ENCODE results near the gene ZNF587. TPM values are rescaled to one million over a fixed set of nuclear protein-coding genes. Genes with fewer than 3 reads are reported as not detected.

Gene ZNF587
- total and polyA plus RNA-seq, 2 donors from 2014 or later: 3.7 to 37.3 TPM

- TF ChIP-seq CTCF (IDR thresholded peaks at IDR 0.05; ENCODE audit: borderline replicate concordance, extremely low read depth, insufficient read depth): no peak
- H3K4me3 ChIP-seq (ENCODE audit: low read length in 3 of 3): peak within 1 kb of the TSS; percentile 75 to 98 (median 94)
- H3K9ac ChIP-seq (ENCODE audit: low read length in 3 of 3): peak within 1 kb of the TSS; percentile 57 to 96 (median 90)
- H3K27me3 ChIP-seq (ENCODE audit: control insufficient read depth, insufficient read depth, low read length): no peaks in the 10 kb centered on the region
- H3K27ac ChIP-seq (ENCODE audit: low read depth in 2 of 2, low read length in 2 of 2): peak within 1 kb of the TSS; percentile 83 to 87
- no peaks in the 10 kb centered on the region for H3K9me3 ChIP-seq (ENCODE audit: control insufficient read depth in 2 of 3, insufficient read depth in 1 of 3, low read length in 3 of 3)
- peaks cover 0 to 6% (median 2%) of the 10 kb centered on the region in 3 donors for H3K36me3 ChIP-seq (ENCODE audit: control insufficient read depth in 2 of 3, insufficient read depth in 3 of 3, low read length in 3 of 3)
- peak; percentile 90 to 98 (median 95) for DNase-seq
- H3K4me1 ChIP-seq (ENCODE audit: control insufficient read depth in 2 of 3, insufficient read depth in 2 of 3, low read depth in 1 of 3, low read length in 3 of 3): peaks cover 0 to 14% (median 9%) of the 10 kb centered on the region in 3 donors
- no peak for FAIRE-seq
- intact Hi-C loops (cut with DNase I): no loop called here
Observed at GRCh38 chr19:57814505-57815246, 35.0 kb upstream of the ZNF587 start, which contains the start of gene ZNF552. Gene ZNF552, minus strand, starts transcription at chr19:57814913. Its CDS starts 170 bp downstream, at chr19:57814743.

DNA sequence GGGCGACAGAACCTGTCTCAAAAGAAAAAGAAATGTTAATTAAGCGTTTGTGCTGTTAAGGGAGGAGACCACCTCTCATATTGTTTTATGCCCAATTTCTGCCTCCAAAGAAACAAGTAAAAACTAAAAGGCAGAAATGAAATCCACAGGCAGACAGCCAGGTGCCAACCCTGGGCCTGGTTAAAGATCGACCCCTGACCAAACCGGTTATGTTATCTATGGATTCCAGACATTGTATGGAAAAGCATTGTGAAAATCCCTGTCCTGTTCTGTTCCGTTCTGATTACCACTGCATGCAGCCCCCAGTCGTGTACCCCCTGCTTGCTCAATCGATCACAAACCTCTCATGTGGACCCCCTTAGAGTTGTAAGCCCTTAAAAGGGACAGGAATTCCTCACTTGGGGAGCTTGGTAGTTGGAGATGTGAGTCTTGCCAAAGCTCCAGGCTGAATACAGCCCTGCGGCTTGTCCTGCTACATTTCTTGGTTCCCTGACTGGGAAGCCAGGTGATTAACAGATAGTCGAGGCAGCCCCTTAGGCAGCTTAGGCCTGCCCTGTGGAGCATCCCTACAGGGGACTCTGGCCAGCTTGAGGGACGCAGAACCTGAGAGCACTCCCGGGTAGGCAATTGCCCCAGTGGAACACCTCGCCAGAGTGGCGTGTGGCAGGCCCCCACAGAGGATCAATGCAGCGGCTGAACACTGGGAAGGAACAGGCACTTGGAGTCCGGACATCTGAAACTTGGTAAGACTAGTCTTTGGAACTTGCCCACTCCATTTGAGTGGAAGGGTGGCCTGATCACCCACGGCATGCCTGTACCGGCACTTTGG lies 34.2 kb upstream of the ZNF587 start:
- no peaks in the 10 kb centered on the region for H3K9me3 ChIP-seq (ENCODE audit: control insufficient read depth in 2 of 3, insufficient read depth in 1 of 3, low read length in 3 of 3)
- H3K4me3 ChIP-seq (ENCODE audit: low read length in 3 of 3): peak overlapping the region in 2 of 3 donors; percentile 11 to 98
- H3K27ac ChIP-seq (ENCODE audit: low read depth in 2 of 2, low read length in 2 of 2): peak overlapping the region in 1 of 2 donors; percentile 8
- DNase-seq: peak in 2 of 5 donors; percentile 24 to 29
- TF ChIP-seq CTCF (IDR thresholded peaks at IDR 0.05; ENCODE audit: borderline replicate concordance, extremely low read depth, insufficient read depth): no peak
- intact Hi-C loops (cut with DNase I): no loop called here
- FAIRE-seq: no peak
- no peaks in the 10 kb centered on the region for H3K27me3 ChIP-seq (ENCODE audit: control insufficient read depth, insufficient read depth, low read length)
- peaks cover 0 to 5% (median 0%) of the 10 kb centered on the region in 3 donors for H3K36me3 ChIP-seq (ENCODE audit: control insufficient read depth in 2 of 3, insufficient read depth in 3 of 3, low read length in 3 of 3)
- peaks cover under 1 to 12% (median 3%) of the 10 kb centered on the region in 3 donors for H3K4me1 ChIP-seq (ENCODE audit: control insufficient read depth in 2 of 3, insufficient read depth in 2 of 3, low read depth in 1 of 3, low read length in 3 of 3)
- H3K9ac ChIP-seq (ENCODE audit: low read length in 3 of 3): peak overlapping the region in 1 of 3 donors; percentile 38

DNA sequence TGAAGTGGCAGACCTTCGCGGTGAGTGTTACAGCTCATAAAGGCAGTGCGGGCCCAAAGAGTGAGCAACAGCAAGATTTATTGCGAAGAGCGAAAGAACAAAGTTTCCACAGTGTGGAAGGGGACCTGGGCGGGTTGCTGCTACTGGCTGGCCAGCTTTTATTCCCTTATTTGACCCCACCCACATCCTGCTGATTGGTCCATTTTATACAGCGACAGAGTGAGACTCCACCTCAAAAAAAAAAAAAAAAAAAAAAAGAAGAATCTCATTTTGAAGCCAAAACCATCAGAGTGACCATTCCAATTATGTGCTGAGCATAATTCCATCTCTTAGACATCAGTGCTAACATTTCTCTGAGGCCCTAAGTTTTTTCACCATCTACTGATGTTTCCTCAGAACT lies 33.0 kb upstream of the ZNF587 start:
- no peak overlapping the region for H3K4me3 ChIP-seq (ENCODE audit: low read length in 3 of 3)
- DNase-seq: peak in 2 of 5 donors; percentile 34 to 37
- no peaks in the 10 kb centered on the region for H3K9me3 ChIP-seq (ENCODE audit: control insufficient read depth in 2 of 3, insufficient read depth in 1 of 3, low read length in 3 of 3)
- H3K27me3 ChIP-seq (ENCODE audit: control insufficient read depth, insufficient read depth, low read length): no peaks in the 10 kb centered on the region
- intact Hi-C loops (cut with DNase I): no loop called here
- no peak overlapping the region for H3K9ac ChIP-seq (ENCODE audit: low read length in 3 of 3)
- no peak overlapping the region for H3K27ac ChIP-seq (ENCODE audit: low read depth in 2 of 2, low read length in 2 of 2)
- no peak for TF ChIP-seq CTCF (IDR thresholded peaks at IDR 0.05; ENCODE audit: borderline replicate concordance, extremely low read depth, insufficient read depth)
- peaks cover 0 to 5% (median 0%) of the 10 kb centered on the region in 3 donors for H3K36me3 ChIP-seq (ENCODE audit: control insufficient read depth in 2 of 3, insufficient read depth in 3 of 3, low read length in 3 of 3)
- H3K4me1 ChIP-seq (ENCODE audit: control insufficient read depth in 2 of 3, insufficient read depth in 2 of 3, low read depth in 1 of 3, low read length in 3 of 3): peaks cover 3 to 13% (median 4%) of the 10 kb centered on the region in 3 donors
- FAIRE-seq: no peak

Data from kidney (tissue), 14 donors.